ENCODE measurements around the gene BDH1.

GRCh38 chr3:197491923-197492664, 63.7 kb downstream of the BDH1 start:
- TF ChIP-seq CTCF (IDR thresholded peaks at IDR 0.05) (no peak), POLR2A (IDR thresholded peaks at IDR 0.05) (no peak), POLR2AphosphoS5 (IDR thresholded peaks at IDR 0.05) (no peak)

All from breast epithelium (tissue), 3 donors.